CD4-positive, alpha-beta T cell treated with Interleukin-15 for 1 hour (primary cell): ENCODE measurements around the gene ELL3.
A peak's percentile ranks its signal among the peaks of the same experiment; 100 is the strongest.
"Not testable (repeated sequence)": the region's sequence is repeated elsewhere in the genome, so short reads cannot be mapped to it uniquely, and the experiment has no call there.

Experiments used
- DNase-seq: peaks from one replicate; pipeline ENCODE4 v3.0.0-alpha.2; 2020

Gene ELL3, protein sequence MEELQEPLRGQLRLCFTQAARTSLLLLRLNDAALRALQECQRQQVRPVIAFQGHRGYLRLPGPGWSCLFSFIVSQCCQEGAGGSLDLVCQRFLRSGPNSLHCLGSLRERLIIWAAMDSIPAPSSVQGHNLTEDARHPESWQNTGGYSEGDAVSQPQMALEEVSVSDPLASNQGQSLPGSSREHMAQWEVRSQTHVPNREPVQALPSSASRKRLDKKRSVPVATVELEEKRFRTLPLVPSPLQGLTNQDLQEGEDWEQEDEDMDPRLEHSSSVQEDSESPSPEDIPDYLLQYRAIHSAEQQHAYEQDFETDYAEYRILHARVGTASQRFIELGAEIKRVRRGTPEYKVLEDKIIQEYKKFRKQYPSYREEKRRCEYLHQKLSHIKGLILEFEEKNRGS

DNA sequence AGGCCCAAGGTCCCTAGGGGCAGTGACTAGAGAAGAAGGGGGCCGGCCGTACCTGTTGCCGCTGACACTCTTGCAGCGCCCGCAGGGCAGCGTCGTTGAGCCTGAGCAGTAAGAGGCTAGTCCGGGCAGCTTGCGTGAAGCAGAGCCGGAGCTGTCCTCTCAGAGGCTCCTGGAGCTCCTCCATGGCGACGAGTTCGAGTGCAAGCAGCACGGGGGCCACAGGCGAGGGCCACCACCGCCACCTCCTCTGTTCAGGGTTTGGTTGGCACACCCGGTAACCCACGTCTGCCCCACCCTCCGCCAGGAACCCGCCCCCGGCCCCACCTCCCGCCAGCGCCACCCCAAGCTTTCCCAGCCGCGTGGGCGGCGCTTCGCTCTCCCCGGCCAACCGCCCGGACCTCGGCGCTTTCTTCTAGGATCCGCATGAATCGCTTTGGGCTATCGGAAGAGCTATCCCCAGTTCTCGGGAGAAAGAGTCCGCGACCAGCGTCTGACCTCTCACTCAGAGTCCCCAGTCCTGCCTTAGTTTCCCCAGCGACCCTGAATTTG is at the start of gene ELL3:
TSS of gene ELL3 (minus strand) at position 249 of the 549 bp plus-strand sequence. CDS start at position 184, 65 bp downstream.
- peak; percentile 78 for DNase-seq

DNA sequence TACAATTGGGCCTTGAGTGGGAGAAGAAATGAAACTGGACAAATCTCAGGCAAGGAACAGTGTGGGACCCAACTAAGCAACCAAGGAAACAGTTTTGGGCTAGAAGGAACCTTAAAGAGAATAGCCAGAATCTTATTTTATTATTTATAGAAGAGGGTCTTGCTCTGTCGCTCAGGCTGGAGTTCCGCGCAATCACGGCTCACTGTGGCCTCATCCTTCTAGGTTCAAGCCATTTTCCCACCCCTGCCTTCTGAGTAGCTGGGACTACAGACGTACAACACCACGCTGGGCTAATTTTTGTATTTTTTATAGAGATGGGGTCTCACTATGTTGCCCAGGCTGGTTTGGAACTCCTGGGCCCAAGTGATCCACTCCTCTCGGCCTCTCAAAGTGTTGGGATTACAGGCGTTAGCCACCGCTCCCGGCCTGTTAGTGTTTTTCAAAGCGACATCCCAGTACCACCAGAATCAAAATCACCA is 49.3 kb upstream of the ELL3 start:
- no peak for DNase-seq

DNA sequence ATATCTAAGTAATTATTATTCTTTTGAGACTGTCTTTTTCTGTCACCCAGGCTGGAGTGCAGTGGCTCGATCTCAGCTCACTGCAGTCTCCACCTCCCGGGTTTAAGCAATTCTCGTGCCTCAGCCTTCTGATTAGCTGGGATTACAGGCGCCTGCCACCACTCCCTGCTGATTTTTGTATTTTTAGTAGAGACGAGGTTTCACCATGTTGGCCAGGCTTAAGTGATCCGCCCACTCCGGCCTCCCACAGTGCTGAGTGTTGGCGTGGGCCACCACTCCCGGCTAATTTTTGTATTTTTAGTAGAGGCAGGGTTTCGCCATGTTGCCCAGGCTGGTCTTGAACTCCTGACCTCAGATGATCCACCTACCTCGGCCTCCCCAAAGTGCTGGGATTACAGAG is 48.5 kb upstream of the ELL3 start:
- DNase-seq: not testable (repeated sequence)

DNA sequence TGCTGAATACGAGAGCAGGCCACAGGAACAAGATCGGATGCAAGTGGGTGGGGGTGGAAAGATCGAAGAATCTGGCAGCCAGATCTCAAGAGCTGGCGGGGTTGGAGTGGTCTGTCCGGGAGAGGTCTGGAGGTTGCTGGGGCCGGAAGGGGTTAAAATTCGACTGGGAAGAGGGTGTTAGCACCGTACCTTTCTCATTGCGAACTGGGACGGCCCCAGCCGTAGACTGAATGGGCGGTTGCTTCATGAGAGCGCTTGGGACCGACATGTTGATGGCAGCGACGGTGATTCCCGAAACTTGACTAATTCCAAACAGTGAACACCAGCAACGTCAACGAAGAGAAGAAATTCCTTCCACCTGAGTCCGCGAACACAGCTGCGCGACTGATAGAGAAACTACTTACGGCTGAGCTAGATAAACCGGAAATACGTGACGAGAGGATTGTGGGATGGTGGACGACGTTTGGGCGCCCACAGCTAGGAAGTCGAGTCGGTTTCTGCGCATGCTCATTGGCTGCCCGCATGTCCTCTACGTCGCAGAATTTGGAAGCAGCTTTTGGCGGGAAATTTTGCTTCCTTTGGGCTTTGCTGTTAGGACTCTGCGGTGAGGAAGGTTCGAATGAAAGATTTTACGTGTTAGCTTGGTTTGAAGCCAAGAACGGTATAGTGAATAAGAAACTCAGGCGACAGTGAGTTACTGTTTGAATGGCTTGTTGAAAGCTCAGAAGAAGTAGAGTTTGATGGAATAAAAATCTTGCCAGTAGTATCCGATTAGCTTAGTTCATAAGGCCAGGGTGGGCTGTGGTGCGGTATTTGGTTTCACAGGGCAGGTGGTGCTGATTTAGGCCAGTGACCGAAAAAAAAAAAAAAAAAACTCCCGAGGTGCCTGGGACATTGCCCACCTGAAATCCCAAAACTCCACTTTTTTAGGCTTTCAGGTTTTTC is 47.8 kb upstream of the ELL3 start, which contains the start of gene MFAP1:
TSS of gene MFAP1 (minus strand) at position 389 of the 945 bp plus-strand sequence. CDS start at position 268, 121 bp downstream.
- peak; percentile 96 for DNase-seq

DNA sequence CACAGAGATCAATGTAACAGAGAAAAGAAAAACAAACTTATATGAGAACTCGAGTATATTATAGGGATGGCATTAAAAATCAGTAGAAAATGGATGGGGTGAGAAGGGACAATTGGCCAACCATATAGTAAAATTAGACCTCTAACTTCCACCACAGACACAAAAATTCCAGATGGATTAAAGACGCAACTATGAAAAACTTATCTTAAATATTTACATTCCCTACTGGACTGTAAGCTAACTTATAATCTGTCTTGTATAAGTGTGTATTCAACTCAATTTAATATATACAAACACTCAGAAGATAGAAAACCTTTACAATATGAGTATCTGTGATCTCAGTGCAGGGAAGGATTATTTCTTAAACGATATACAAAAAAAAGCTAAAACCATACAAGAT is 44.7 kb upstream of the ELL3 start:
- no peak for DNase-seq

DNA sequence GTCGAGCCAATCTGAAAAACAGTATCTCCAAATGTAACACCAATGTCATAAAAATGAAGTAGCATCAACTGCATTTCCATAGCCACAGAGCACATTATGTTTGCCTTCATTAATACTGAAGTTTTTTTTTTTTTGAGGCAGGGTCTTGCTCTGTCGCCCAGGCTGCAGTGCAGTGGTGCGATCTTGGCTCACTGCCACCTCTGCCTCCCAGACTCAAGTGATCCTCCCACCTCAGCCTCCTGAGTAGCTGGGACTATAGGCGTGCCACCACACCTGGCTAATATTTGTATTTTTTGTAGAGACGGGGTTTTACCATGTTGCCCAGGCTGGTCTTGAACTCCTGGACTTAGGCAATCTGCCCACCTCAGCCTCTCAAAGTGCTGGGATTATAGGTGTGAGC is 38.3 kb upstream of the ELL3 start:
- DNase-seq: not testable (repeated sequence)

DNA sequence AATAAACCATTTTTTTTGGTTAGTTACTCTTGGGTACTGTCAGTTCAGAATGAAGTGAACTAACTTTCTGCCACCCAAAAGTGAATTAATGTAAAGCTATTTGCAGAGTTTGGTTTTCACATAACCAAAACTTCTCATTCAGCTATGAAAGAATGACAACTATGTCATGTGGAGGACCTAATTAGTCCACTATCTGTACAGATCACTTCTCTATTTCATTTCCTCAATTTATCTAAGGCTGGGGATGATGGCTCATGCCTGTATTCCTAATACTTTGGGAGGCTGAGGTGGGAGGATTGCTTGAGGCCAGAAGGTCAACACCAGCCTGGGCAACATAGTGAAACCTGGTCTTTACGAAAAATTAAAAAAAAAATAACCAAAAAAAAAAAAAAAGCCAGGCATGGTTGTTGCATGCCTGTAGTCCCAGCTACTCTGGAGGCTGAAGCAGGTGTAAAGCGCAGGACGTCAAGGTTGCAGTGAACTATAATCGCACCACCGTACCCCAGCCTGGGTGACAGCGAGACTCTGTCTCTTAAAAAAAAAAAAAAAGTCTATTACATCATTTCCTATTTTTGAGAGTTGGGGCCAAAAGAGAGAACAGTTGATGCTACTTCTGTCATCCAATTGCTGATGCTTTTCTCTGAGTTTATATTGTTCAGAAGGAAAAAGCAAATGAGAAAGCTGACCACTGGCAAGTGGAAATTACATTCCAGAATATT is 32.4 kb upstream of the ELL3 start:
- DNase-seq: peak; percentile 57

DNA sequence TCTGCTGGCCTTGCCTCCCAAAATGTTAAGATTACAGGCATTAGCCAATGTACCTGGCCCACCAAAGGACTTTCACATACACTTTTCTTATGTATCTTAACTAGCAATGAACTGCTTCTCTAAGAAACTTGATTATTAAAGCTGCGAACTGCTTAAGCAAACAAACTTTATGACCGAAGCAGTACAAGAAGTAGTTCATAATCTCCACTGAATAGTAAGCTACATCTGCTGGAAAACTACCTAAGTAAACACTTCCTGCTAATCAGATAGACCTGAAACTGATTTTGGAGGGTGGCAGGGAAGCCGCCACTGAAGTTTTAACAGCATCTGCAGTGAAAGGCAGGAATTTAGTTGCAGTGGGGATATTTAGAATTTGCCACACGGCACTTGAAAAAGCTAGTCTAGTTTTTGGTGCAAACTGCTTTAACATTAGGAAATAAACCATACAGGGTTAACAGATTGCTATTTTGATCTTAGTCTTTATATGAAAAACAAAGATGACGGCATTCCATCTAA is 31.7 kb upstream of the ELL3 start:
- no peak for DNase-seq

DNA sequence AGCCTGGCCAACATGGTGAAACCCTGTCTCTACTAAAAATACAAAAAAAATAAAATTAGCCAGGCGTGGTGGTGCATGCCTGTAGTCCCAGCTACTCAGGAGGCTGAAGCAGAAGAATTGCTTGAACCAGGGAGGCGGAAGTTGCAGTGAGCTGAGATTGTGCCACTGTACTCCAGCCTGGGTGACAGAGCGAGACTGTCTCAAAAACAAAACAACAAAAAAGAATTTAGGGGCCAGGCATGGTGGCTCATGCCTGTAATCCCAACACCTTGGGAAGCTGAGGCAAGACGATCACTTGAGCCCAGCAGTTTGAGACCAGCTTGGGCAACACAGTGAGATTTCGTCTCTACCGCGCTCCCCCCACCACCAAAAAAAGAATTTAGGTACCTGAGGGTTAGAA is 25.9 kb upstream of the ELL3 start:
- not testable (repeated sequence) for DNase-seq

DNA sequence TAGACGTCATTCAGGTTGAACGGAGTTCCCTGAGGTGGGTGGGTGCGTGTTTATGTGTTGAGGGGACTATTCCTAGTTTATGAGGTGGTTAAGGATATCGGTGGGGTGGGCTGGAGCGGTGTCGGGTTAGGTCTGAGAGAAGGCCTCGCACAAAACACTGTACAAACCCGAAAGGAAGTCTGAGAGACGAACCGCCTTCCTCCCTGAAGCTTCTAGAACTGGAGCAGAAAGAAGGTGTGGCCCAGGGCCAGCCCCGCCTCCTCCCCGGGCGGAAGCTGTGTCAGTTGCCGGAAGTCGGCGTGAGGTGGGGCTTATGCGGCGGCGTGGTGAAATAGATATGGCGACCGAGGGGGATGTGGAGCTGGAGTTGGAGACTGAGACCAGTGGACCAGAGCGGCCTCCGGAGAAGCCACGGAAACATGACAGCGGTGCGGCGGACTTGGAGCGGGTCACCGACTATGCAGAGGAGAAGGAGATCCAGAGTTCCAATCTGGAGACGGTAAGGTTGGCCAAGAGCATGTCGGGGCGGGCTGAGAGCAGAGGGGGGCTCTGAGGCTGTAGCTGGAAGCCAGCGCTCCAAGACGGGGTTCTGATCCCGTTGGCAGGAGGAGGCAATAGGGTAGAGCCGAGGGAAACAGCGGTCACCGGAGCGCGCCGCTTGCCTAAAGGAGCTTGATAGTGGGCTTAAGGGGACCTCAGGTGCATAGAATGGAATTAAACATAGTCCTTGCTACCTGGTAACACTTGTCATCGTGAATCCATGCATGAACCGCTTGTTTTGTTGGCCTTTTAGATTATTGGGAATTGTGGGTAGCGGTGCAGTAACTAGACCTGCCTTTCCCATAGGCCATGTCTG is 23.7 kb upstream of the ELL3 start, which contains the start of gene HYPK:
TSS of gene HYPK (plus strand) at position 314 of the 856 bp plus-strand sequence. CDS start at position 338, 24 bp downstream.
- DNase-seq: peak; percentile 94

DNA sequence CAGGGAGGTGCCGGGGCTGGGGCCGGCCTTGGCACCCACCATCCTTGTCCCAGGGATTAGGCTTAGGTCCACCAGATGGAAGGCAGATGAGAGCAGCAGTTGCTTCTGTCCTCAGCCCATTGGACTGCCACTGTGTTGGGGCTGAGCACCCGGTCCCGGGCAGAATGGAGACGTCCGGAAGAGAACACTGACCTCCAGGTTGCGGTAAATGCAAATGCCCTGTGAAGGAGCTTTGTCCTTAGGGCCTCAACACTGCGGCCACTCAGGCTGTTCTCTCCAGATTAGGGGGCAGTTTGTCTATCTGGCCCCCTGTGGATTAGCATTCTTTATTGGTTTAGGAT is 23.1 kb upstream of the ELL3 start, which contains the start of gene SERINC4:
TSS of gene SERINC4 (minus strand) at position 276 of the 341 bp plus-strand sequence. CDS start at position 42, 234 bp downstream.
- DNase-seq: no peak

DNA sequence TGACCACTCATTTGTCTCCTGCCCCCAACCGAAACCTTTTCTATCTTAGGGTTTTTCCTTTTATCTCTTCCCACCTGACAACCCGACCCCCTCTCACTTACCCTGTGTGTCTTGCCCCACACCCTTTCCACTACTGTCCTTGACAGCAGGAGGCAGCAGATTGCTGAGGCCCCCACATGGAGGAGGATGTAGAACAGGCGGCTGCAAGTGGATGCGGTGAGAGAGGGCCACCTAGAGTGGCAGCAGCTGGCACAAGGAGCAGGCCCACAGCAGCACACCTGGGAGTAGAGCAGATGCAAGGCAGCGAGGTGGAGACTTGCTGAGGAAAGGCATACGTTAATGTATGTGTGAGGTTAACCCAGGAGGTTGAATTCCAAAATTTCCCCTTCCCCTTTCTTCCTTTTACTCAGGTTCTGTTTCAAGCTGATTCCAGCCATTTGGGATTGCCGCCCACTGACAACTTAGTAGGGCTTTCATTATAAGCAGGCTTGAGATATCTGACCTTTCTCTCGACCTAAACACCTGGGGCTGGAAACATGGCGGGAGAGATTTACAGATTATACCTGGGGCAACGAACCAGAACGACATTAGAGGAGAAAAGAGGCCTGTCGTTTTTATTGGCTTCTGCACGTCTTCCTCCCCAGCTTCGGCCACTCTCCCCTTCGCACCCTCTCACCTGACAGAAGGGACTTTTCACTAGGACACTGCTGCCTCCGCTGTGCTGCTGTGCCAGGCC is 22.6 kb upstream of the ELL3 start:
- no peak for DNase-seq

DNA sequence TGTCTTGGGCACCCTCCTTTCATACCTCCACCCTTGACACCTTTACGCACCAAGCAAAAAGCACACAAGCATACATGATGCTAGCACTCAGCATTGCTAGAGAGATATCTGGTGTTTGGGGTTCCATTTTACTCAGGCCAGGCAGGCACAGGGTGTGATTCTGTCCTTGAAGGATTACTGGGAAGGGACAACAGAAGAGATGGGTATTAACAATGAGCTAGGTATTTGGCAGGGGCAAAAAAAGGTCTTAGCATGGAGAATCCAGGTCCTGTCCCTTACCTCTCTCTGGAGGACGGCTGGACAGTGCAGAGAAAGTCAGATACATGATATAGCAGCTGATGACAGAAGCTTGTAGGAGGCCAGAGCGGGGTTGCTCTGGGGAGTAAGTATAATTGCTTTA is 19.8 kb upstream of the ELL3 start:
- DNase-seq: no peak

DNA sequence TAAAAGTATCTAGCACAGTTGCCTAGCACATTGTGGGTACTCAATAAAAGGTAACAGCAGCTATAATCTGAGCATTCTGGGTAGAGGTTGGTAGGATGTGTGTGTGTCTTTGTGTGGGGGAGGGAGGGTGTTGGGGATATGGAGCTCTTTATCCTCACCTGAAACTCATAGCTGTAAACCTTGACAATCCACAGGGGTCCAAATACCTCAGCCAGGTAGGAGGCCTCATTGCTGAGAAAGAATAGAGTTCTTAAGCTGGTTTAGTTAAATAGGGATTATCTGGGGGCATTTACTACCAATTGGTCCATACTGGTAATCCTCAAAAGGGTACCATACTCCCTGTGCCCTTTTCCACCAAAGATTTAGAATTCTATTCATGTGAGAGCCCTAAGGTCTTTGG is 19.2 kb upstream of the ELL3 start:
- DNase-seq: no peak

DNA sequence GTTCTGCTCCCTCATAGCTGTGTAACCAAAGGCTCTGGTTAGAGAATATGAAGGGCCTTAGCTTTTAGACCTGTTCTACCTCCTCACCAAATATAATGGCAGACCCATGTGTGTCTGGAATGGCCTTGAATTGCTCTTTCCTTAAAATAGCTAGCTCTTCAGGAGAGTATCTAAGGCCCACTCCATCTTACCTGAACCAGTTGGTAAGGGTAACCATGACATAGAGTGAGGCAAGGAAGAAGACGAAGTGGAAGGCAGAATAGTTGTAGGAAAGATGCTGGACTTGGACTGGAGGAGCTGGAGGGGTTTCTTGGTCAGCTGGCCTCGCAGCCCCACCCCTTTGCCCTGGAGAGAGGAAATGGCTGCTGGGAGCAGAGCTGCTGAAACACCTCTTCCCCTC is 18.4 kb upstream of the ELL3 start:
- no peak for DNase-seq

DNA sequence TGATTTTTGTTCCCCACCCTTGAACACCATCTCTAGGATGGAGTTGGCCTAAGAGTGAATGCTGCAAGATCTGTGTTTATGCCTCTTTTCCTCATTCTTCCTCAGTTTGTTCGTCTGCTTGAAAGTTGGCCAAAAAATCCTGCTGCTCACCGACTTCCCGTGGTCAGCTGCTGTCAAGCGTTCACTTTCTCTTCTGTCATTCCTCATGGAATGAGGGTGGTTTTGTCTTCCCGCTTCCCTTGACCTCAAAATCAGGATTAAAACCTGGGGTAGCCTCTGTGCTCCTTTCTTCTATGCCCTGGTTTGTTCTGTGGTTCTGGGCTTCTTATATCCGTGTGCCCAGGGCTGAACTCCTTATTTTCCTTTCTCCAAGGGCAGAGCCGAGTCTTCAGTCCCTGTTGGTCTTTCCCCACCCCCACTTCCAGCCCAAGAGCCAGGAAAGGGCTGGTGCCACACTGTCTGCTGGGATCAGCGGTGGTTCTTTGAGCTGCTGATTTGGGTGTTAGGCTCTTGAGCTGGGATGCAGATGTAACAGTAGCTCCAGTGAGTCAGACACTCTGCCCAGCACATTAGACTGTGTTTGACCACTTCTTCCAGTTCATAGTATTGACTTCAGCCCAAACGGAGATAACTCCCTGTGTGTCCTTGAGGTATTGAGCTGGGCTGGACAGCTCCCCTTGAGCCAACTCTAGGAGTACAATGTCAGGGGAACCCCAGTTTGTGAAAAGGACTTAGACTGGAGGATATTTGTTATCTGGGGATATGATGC is 17.7 kb upstream of the ELL3 start:
- DNase-seq: no peak

DNA sequence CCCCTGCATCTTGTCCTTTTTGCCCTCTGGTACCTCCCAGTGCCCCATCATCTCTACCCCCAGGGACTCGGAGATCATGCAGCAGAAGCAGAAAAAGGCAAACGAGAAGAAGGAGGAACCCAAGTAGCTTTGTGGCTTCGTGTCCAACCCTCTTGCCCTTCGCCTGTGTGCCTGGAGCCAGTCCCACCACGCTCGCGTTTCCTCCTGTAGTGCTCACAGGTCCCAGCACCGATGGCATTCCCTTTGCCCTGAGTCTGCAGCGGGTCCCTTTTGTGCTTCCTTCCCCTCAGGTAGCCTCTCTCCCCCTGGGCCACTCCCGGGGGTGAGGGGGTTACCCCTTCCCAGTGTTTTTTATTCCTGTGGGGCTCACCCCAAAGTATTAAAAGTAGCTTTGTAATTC is 16.9 kb upstream of the ELL3 start:
- DNase-seq: no peak

DNA sequence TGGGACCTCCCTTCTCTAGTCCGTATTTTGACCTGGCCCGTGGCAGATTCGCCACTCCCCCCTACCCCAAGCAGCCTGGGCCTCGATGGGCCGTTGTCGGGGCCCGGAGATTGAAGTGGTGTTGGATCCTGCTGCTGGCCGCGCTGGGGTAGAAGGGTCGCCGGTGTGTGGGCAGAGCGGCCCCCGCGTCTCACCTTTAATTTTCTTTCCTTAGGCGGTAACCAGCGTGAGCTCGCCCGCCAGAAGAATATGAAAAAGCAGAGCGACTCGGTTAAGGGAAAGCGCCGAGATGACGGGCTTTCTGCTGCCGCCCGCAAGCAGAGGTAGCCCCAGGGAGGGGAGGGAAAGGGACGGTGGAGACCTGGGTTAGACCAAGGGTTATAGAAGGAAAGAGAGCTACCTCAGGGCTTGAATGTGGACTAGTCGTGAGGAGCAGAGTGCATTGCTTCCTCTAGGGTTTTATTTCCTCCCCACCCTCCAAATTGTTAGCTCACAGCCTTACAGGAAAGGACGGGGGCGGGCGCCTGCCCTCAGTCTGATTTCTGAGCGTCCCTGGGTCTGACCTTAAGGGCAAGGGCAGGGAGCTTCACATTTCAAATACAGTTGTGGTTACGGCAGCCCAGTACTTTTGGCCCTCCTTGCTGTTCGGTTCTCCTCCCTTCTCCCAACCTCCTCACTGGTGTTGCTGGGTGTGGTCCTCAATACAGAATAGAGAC is 16.2 kb upstream of the ELL3 start:
- peak; percentile 46 for DNase-seq
